ENCODE results near the gene KLK10.

Gene KLK10

GRCh38 chr19:51025809-51026553, 6.5 kb upstream of the KLK10 start:
- TF ChIP-seq CTCF (IDR thresholded peaks at IDR 0.05; ENCODE audit: low read depth, low read length, missing control alignments): no peak
- in situ Hi-C loops (cut with HindIII; ENCODE audit: low pct_ligation_motif_present, low sequenced_read_pairs): no loop called here
- Histone ChIP-seq H3K36me3 (replicated peaks) (no peaks in the 10 kb centered on the region), H3K4me3 (ENCODE audit: low read depth, low read length) (no peak overlapping the region), H3K27me3 (replicated peaks) (no peaks in the 10 kb centered on the region), H3K27ac (no peak overlapping the region)
- DNase-seq: no peak

GRCh38 chr19:51025401-51025800, 5.9 kb upstream of the KLK10 start:
- in situ Hi-C loops (cut with HindIII; ENCODE audit: low pct_ligation_motif_present, low sequenced_read_pairs): no loop called here
- H3K36me3 ChIP-seq (replicated peaks): no peaks in the 10 kb centered on the region
- no peak for TF ChIP-seq CTCF (IDR thresholded peaks at IDR 0.05; ENCODE audit: low read depth, low read length, missing control alignments)
- H3K27ac ChIP-seq: no peak overlapping the region
- H3K4me3 ChIP-seq (ENCODE audit: low read depth, low read length): no peak overlapping the region
- no peak for DNase-seq
- H3K27me3 ChIP-seq (replicated peaks): no peaks in the 10 kb centered on the region

GRCh38 chr19:51024924-51025323, 5.4 kb upstream of the KLK10 start:
- no peaks in the 10 kb centered on the region for H3K36me3 ChIP-seq (replicated peaks)
- H3K27ac ChIP-seq: no peak overlapping the region
- no peak for DNase-seq
- no peaks in the 10 kb centered on the region for H3K27me3 ChIP-seq (replicated peaks)
- H3K4me3 ChIP-seq (ENCODE audit: low read depth, low read length): no peak overlapping the region
- in situ Hi-C loops (cut with HindIII; ENCODE audit: low pct_ligation_motif_present, low sequenced_read_pairs): no loop called here
- no peak for TF ChIP-seq CTCF (IDR thresholded peaks at IDR 0.05; ENCODE audit: low read depth, low read length, missing control alignments)

- no peak for TF ChIP-seq CTCF (IDR thresholded peaks at IDR 0.05; ENCODE audit: low read depth, low read length, missing control alignments)
- in situ Hi-C loops (cut with HindIII; ENCODE audit: low pct_ligation_motif_present, low sequenced_read_pairs): no loop called here
- no peak overlapping the region for H3K27ac ChIP-seq
These were observed 4.4 kb upstream of the KLK10 start for GRCh38 chr19:51023946-51024345.

GRCh38 chr19:51022526-51022925, 3.0 kb upstream of the KLK10 start:
- no peak overlapping the region for H3K27ac ChIP-seq
- in situ Hi-C loops (cut with HindIII; ENCODE audit: low pct_ligation_motif_present, low sequenced_read_pairs): no loop called here
- DNase-seq: no peak
- peaks cover 14% of the 10 kb centered on the region for H3K27me3 ChIP-seq (replicated peaks)
- H3K4me3 ChIP-seq (ENCODE audit: low read depth, low read length): no peak overlapping the region
- no peaks in the 10 kb centered on the region for H3K36me3 ChIP-seq (replicated peaks)
- TF ChIP-seq CTCF (IDR thresholded peaks at IDR 0.05; ENCODE audit: low read depth, low read length, missing control alignments): no peak

More at GRCh38 chr19:51023946-51024345, 4.4 kb upstream of the KLK10 start:
- Histone ChIP-seq H3K36me3 (replicated peaks) (no peaks in the 10 kb centered on the region), H3K4me3 (ENCODE audit: low read depth, low read length) (no peak overlapping the region), H3K27me3 (replicated peaks) (peaks cover 6% of the 10 kb centered on the region)
- no peak for DNase-seq
